H1 (cell line): Measurements from ENCODE around the gene ADCY7. TPM values are rescaled to one million over a fixed set of nuclear protein-coding genes. Genes with fewer than 3 reads are reported as not detected.

ENCODE experiments used
- CTCF ChIA-PET: fragments of 300-600 bp; sonication (Branson Sonifier 250); formaldehyde crosslinking; loops from one replicate; lab custom pipeline; 2021; ENCODE audit not compliant: partially characterized antibody; lab: Charles Lee
- POLR2A ChIA-PET: fragments of 300-600 bp; sonication (Branson Sonifier 250); formaldehyde crosslinking; loops from one replicate; lab custom pipeline; 2021; ENCODE audit warnings: inconsistent platforms; ENCODE audit not compliant: partially characterized antibody; lab: Charles Lee
- DNase-seq, 2 experiments: peaks; one replicate each; pipeline versions ENCODE4 v3.0.0 to v3.0.0-alpha.2; 2010 to 2022; ENCODE audit warnings: low spot score in 2 of 2, low read depth in 1 of 2, mixed read lengths in 1 of 2
- FAIRE-seq: peaks from 2 replicates; lab custom pipeline; 2011; peaks lifted over from hg19 to GRCh38; lab: Jason Lieb, UNC
- H2AFZ ChIP-seq: 2 replicates; pipeline ENCODE4 v1.8.1; 2012; ENCODE audit warnings: low read length, inconsistent platforms
- H2AK5ac ChIP-seq: 2 replicates; pipeline ENCODE4 v1.6.1; 2013; ENCODE audit warnings: low read depth, low read length
- H2BK120ac ChIP-seq: replicated peaks from 2 replicates; pipeline ENCODE3; 2013; ENCODE audit warnings: low read depth, low read length, inconsistent platforms
- H2BK12ac ChIP-seq: 2 replicates; pipeline ENCODE4 v1.6.1; 2013; ENCODE audit warnings: low read depth, low read length
- H2BK15ac ChIP-seq: 2 replicates; pipeline ENCODE4 v1.6.1; 2013; ENCODE audit warnings: low read length
- H2BK20ac ChIP-seq: 2 replicates; pipeline ENCODE4 v1.6.1; 2013; ENCODE audit warnings: low read length
- H2BK5ac ChIP-seq: 2 replicates; pipeline ENCODE4 v1.6.1; 2013; ENCODE audit warnings: low read depth, low read length
- H3K14ac ChIP-seq: 2 replicates; pipeline ENCODE4 v1.6.1; 2013; ENCODE audit warnings: inconsistent platforms; ENCODE audit not compliant: insufficient read length
- H3K18ac ChIP-seq: 2 replicates; pipeline ENCODE4 v1.6.1; 2013; ENCODE audit warnings: low read length; ENCODE audit errors: extremely low read depth
- H3K23ac ChIP-seq: 2 replicates; pipeline ENCODE4 v1.6.1; 2013; ENCODE audit warnings: inconsistent platforms; ENCODE audit not compliant: insufficient read length
- H3K23me2 ChIP-seq: 2 replicates; pipeline ENCODE4 v1.6.1; 2013; ENCODE audit warnings: low read depth, low read length
- H3K27ac ChIP-seq: 2 replicates; pipeline ENCODE4 v1.6.1; 2011; ENCODE audit warnings: low read depth, low read length, inconsistent platforms
- H3K27me3 ChIP-seq, 4 experiments: replicated peaks in 1 of 4; 1 replicate in 1 of 4; 2 replicates in 3 of 4; pipeline versions ENCODE4 v1.6.1 to v1.8.1; 2011 to 2013; ENCODE audit warnings: low read length in 3 of 4, mild to moderate bottlenecking in 3 of 4, inconsistent platforms in 2 of 4, mixed read lengths in 2 of 4, moderate library complexity in 1 of 4; ENCODE audit not compliant: control insufficient read depth in 3 of 4, insufficient read depth in 3 of 4; ENCODE audit errors: extremely low read depth in 1 of 4
- H3K36me3 ChIP-seq, 4 experiments: 2 replicates each; pipeline versions ENCODE4 v1.6.1 to v1.8.1; 2011 to 2013; ENCODE audit warnings: mild to moderate bottlenecking in 4 of 4, low read length in 3 of 4, moderate library complexity in 2 of 4, control low read depth in 1 of 4, inconsistent platforms in 1 of 4; ENCODE audit not compliant: insufficient read depth in 4 of 4, control insufficient read depth in 2 of 4
- H3K4ac ChIP-seq: replicated peaks from 2 replicates; pipeline ENCODE3; 2013; ENCODE audit warnings: low read length, low read depth, mixed read lengths, inconsistent platforms; ENCODE audit not compliant: insufficient read length
- H3K4me1 ChIP-seq, 4 experiments: replicated peaks in 1 of 4; 1 replicate in 1 of 4; 2 replicates in 3 of 4; pipeline versions ENCODE4 v1.6.1 to v1.8.1; 2011 to 2013; ENCODE audit warnings: low read length in 3 of 4, inconsistent platforms in 2 of 4, mixed read lengths in 1 of 4; ENCODE audit not compliant: insufficient read depth in 4 of 4, control insufficient read depth in 3 of 4
- H3K4me2 ChIP-seq, 2 experiments: 2 replicates each; pipeline versions ENCODE4 v1.6.1 to v1.8.1; 2011 to 2013; ENCODE audit warnings: low read depth in 2 of 2, low read length in 2 of 2, control low read depth in 1 of 2, inconsistent platforms in 1 of 2, mild to moderate bottlenecking in 1 of 2; ENCODE audit not compliant: insufficient read depth in 1 of 2
- H3K4me3 ChIP-seq, 4 experiments: fragments of 200-600, 300-600 bp in 1 of 4; sonication (generic), shearing (Covaris generic), sonication (Bioruptor Twin) in 1 of 4; 2 replicates each; pipeline versions ENCODE4 v1.5.1 to v1.8.1; 2011 to 2016; ENCODE audit warnings: low read length in 4 of 4, low read depth in 3 of 4, control low read depth in 2 of 4, inconsistent platforms in 2 of 4, mild to moderate bottlenecking in 2 of 4, mixed read lengths in 1 of 4, moderate library complexity in 1 of 4; ENCODE audit not compliant: insufficient read depth in 2 of 4; ENCODE audit errors: extremely low read depth in 1 of 4
- H3K56ac ChIP-seq: replicated peaks from 2 replicates; pipeline ENCODE3; 2013; ENCODE audit warnings: low read depth, mild to moderate bottlenecking, mixed read lengths, low read length, inconsistent platforms; ENCODE audit not compliant: insufficient read length
- H3K79me1 ChIP-seq: 2 replicates; pipeline ENCODE4 v1.6.1; 2013; ENCODE audit warnings: low read depth, low read length, control low read depth
- H3K79me2 ChIP-seq, 2 experiments: 2 replicates each; pipeline versions ENCODE4 v1.6.1 to v1.8.1; 2012 to 2013; ENCODE audit warnings: low read length in 2 of 2, mild to moderate bottlenecking in 2 of 2, inconsistent platforms in 1 of 2; ENCODE audit not compliant: insufficient read depth in 2 of 2, control insufficient read depth in 1 of 2
- H3K9ac ChIP-seq, 4 experiments: replicated peaks in 1 of 4; 1 replicate in 1 of 4; 2 replicates in 3 of 4; pipeline versions ENCODE4 v1.6.1 to v1.8.1; 2011 to 2013; ENCODE audit warnings: low read depth in 3 of 4, low read length in 3 of 4, control low read depth in 2 of 4, mild to moderate bottlenecking in 2 of 4, moderate library complexity in 2 of 4, inconsistent platforms in 1 of 4; ENCODE audit errors: extremely low read depth in 1 of 4
- H3K9me3 ChIP-seq, 2 experiments: 2 replicates each; pipeline versions ENCODE4 v1.6.1 to v1.8.1; 2012 to 2013; ENCODE audit warnings: mild to moderate bottlenecking in 2 of 2, moderate library complexity in 2 of 2, control low read depth in 1 of 2, inconsistent platforms in 1 of 2, low read depth in 1 of 2, low read length in 1 of 2, mixed read lengths in 1 of 2; ENCODE audit not compliant: insufficient read depth in 2 of 2
- H4K20me1 ChIP-seq, 2 experiments: replicated peaks in 1 of 2; 2 replicates each; pipeline versions ENCODE3 to v1.8.1; 2011 to 2013; ENCODE audit warnings: inconsistent platforms in 2 of 2, low read length in 2 of 2, mild to moderate bottlenecking in 1 of 2; ENCODE audit not compliant: insufficient read depth in 2 of 2, control insufficient read depth in 1 of 2
- H4K5ac ChIP-seq: 2 replicates; pipeline ENCODE4 v1.6.1; 2013; ENCODE audit warnings: low read length, low read depth, mixed read lengths, inconsistent platforms; ENCODE audit not compliant: insufficient read length
- H4K8ac ChIP-seq: 2 replicates; pipeline ENCODE4 v1.8.0; 2013; ENCODE audit warnings: mild to moderate bottlenecking, moderate library complexity, low read length, inconsistent platforms; ENCODE audit not compliant: insufficient read depth; ENCODE audit errors: extremely low read depth
- H4K91ac ChIP-seq: replicated peaks from 2 replicates; pipeline ENCODE3; 2013; ENCODE audit warnings: low read length, mixed read lengths, inconsistent platforms; ENCODE audit not compliant: insufficient read length
- ASH2L ChIP-seq: fragments of 200-600, 300-600 bp; sonication (generic); IDR thresholded peaks from one replicate; pipeline ENCODE4 v1.7.1; 2017; ENCODE audit warnings: low read length
- EP300 ChIP-seq, 2 experiments: IDR thresholded peaks; 1 replicate in 1 of 2; 2 replicates in 1 of 2; pipeline ENCODE4 v1.6.1; 2011 to 2012; ENCODE audit warnings: low read depth in 2 of 2, low read length in 2 of 2, mild to moderate bottlenecking in 2 of 2, borderline replicate concordance in 1 of 2, inconsistent platforms in 1 of 2, moderate library complexity in 1 of 2
- GABPA ChIP-seq: IDR thresholded peaks from 2 replicates; pipeline ENCODE4 v1.6.1; 2011; ENCODE audit warnings: mild to moderate bottlenecking, low read length, moderate library complexity, borderline replicate concordance; ENCODE audit not compliant: insufficient read depth
- KDM1A ChIP-seq: fragments of 200-600, 300-600 bp; sonication (generic); IDR thresholded peaks from 2 replicates; pipeline ENCODE4 v1.7.1; 2016; ENCODE audit warnings: mild to moderate bottlenecking, low read length, borderline replicate concordance
- MAFK ChIP-seq: IDR thresholded peaks from 2 replicates; pipeline ENCODE4 v1.6.1; 2012; ENCODE audit warnings: low read depth, mild to moderate bottlenecking, improper control_type of control experiment, low read length
- MAX ChIP-seq: IDR thresholded peaks from 2 replicates; pipeline ENCODE4 v1.6.1; 2012; ENCODE audit warnings: inconsistent platforms
- PHF8 ChIP-seq: fragments of 200-600 bp; sonication (generic); conservative IDR thresholded peaks from 2 replicates; pipeline ENCODE4 v1.7.1; 2012; ENCODE audit warnings: low read depth, mild to moderate bottlenecking, inconsistent platforms, low read length, moderate library complexity
- POU5F1 ChIP-seq: IDR thresholded peaks from 2 replicates; pipeline ENCODE4 v1.6.1; 2011; ENCODE audit warnings: low read depth, mild to moderate bottlenecking, low read length, moderate library complexity
- RXRA ChIP-seq: IDR thresholded peaks from 2 replicates; pipeline ENCODE4 v1.6.1; 2011; ENCODE audit warnings: low read depth, mild to moderate bottlenecking, low read length, moderate library complexity; ENCODE audit not compliant: insufficient read depth
- TEAD4 ChIP-seq: IDR thresholded peaks from 2 replicates; pipeline ENCODE4 v1.6.1; 2012; ENCODE audit warnings: low read depth, low read length, inconsistent platforms, mixed read lengths
- WGBS, 2 experiments: shearing (Covaris generic) in 1 of 2; methylation state at CpG; one replicate each; pipeline versions ENCODE4 v1.1.6 to v1.1.7; 2013 to 2015; ENCODE audit warnings: low lambda C conversion rate in 2 of 2, mixed read lengths in 2 of 2, inconsistent platforms in 1 of 2, low coverage in 1 of 2, missing lambda C conversion rate in 1 of 2; ENCODE audit not compliant: insufficient replicate concordance in 2 of 2, insufficient coverage in 1 of 2, insufficient read length in 1 of 2; ENCODE audit errors: extremely low coverage in 1 of 2, missing lambda C conversion rate in 1 of 2; 5-methylcytosine and 5-hydroxymethylcytosine counted together
- polyA plus RNA-seq, 7 experiments: library from polyadenylated mRNA; depleted of rRNA in 3 of 7; stranded (reverse) in 5 of 7; unstranded in 2 of 7; fragments of >200 nt in 5 of 7; fragments of 200-250 nt in 2 of 7; gene quantifications; 1 replicate in 5 of 7; 2 replicates in 1 of 7; 4 replicates in 1 of 7; pipeline versions ENCODE4 v1.2.1 to v1.2.3, GENCODE V29; 2011 to 2013; ENCODE audit warnings: missing spikeins in 2 of 7, mixed read lengths in 2 of 7
- total RNA-seq: library from RNA; stranded (reverse); fragmentation: NEBNext Ultra II Directional; extraction: Animal tissue kit (Norgen Biotek cat#: 25700); gene quantifications from 2 replicates; pipeline ENCODE4 v1.2.1, GENCODE V29; 2021

The ADCY7 gene
- total and polyA plus RNA-seq, 2 of the 8 experiments (the other 6 are each of a cell fraction or from before 2014, with no cell fraction given), result 2.4 to 5.1 TPM

GRCh38 chr16:50275428-50276325 lies 9.3 kb downstream of the ADCY7 start:
- H4K8ac ChIP-seq, result no peak overlapping the region
- ChIA-PET CTCF (interaction anchor here (0.7 to 2.9 kb wide), 13 partner anchors 9 to 390 kb away, joined by 3 to 13 read pairs (median 3); partner anchors contain the start of genes ADCY7 and CNEP1R1), POLR2A (no interaction called here)
- no peak overlapping the region for H3K23ac ChIP-seq
- H3K4me2 ChIP-seq, result no peak overlapping the region
- no peaks in the 10 kb centered on the region for H3K79me2 ChIP-seq
- H2BK20ac ChIP-seq, result no peak overlapping the region
- no peak overlapping the region for H3K14ac ChIP-seq
- no peak overlapping the region for H2BK15ac ChIP-seq
- no peaks in the 10 kb centered on the region for H3K36me3 ChIP-seq
- H4K5ac ChIP-seq, result no peak overlapping the region
- no peak overlapping the region for H2BK120ac ChIP-seq
- no peaks in the 10 kb centered on the region for H4K20me1 ChIP-seq
- no peak overlapping the region for H3K27ac ChIP-seq
- H2BK5ac ChIP-seq, result no peak overlapping the region
- 83% methylated on average over 11 of the region's 12 CpGs; no CpG with 5 or more reads in 1 of the 2 experiments for WGBS, 2 experiments
- H3K4me1 ChIP-seq, result peaks cover 0 to 2% (median 0%) of the 10 kb centered on the region in 4 experiments; a peak in 1 of 7 replicates
- H3K18ac ChIP-seq, result no peak overlapping the region
- no peak overlapping the region for H3K4me3 ChIP-seq
- no peaks in the 10 kb centered on the region for H3K23me2 ChIP-seq
- H3K9me3 ChIP-seq, result no peaks in the 10 kb centered on the region
- no peak overlapping the region for H2AFZ ChIP-seq
- H2BK12ac ChIP-seq, result no peak overlapping the region
- H3K9ac ChIP-seq, result no peak overlapping the region
- H3K27me3 ChIP-seq, result no peaks in the 10 kb centered on the region
- 0 out of 2 replicates have a peak, but pooled peaks cover 3% of the 10 kb centered on the region for H3K79me1 ChIP-seq
- no peak overlapping the region for H3K4ac ChIP-seq
- DNase-seq, result no peak
- H2AK5ac ChIP-seq, result no peak overlapping the region
- no peak overlapping the region for H4K91ac ChIP-seq
- FAIRE-seq, result no peak
- H3K56ac ChIP-seq, result no peak overlapping the region
- TF ChIP-seq POU5F1 (no peak), MAX (no peak), EP300 (IDR thresholded peaks at IDR 0.05; ENCODE audit: borderline replicate concordance in 1 of 2, low read depth in 2 of 2, low read length in 2 of 2) (no peak), KDM1A (no peak), TEAD4 (no peak), RXRA (no peak), GABPA (no peak), MAFK (no peak), ASH2L (no peak), PHF8 (no peak)
